NCI-H524 treated with DMSO at 0.1 percent for 48 hours (cell line): ENCODE results near the gene SBF1.
"Not testable (repeated sequence)": the region's sequence is repeated elsewhere in the genome, so short reads cannot be mapped to it uniquely, and the experiment has no call there.

ENCODE experiments used
- DNase-seq: peaks from one replicate; lab custom pipeline; 2025; lab: John Stamatoyannopoulos, UW

Gene SBF1

DNA sequence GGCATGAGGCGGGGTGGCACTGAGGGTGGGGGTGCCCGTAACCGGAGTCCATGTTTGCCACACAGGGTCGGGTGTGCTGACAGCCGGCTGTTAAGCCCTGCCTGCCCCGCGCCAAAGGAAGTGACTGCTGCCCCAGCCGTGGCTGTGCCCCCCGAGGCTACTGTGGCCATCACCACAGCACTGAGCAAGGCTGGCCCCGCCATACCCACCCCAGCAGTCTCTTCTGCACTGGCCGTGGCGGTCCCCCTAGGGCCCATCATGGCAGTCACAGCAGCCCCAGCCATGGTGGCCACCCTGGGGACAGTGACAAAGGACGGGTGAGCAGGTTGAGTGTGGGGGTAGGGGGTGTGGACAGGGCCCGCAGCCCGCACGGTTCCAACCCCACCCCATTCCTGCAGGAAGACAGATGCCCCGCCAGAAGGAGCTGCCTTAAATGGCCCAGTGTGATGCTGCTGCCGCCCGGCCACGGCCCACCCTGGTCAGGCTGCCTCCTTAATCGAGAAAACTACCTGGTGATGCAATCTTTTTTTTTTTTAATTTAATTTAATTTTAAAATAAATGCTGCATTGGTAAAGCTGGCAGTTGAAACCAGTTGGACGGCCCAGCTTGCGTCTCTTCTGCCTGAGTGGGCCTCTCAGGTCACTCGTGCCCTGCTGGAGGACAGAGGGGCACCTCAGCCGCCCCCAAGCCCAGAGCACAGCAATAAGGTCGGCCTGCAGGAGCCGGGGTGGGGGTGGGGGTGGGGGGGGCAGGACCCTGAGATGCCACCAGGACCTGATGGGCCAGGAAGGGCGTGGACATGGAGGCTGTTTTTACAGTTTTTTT is 30.8 kb downstream of the SBF1 start:
- no peak for DNase-seq

DNA sequence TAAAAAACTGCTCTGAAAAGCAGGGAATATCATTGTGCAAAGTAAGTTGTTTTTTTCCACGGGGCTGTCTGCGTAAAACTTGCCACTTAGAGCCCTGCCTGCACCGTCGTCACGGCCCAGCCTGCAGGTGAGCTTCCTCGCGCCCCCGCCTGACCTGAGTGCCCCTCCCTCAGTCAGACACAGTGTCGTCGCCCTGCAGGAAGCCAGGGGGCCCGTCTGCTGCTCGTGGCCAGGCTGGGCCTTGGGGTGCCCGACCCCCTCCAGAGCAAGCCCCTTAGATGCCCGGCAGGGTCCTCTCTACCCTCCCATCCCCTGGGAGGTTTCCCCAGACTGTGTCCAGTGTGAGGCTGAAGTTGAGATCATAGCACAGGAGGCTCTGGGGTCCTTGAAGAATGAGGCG is 31.6 kb downstream of the SBF1 start:
- DNase-seq = no peak

DNA sequence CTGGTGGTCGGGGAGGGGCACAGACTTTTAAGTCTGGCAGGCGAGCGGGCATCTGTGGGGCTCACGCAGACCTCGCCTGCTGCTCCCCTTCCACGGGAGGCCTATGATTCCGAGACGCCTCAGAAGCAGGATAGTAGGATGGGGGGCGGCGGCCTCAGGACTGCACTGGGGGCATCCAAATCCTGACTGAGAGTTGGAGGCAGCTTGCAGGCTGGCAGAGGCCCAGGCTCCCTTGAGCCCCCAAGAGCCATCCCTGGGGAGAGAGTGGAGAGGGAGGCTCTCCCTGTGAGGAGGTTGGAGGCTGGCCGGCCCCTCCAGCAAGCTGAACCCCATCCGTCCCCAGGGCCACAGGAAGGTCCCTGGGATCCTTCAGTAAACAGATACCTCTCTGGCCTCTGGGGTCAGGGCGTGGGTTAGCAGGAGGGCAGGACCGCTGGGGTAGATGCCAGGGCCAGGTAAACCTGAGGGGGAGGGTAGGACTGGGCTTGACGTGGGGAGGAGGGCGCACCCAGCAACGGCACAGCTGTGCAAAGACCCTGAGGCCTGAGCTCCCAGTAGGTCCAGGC is 33.3 kb downstream of the SBF1 start:
- DNase-seq = no peak

DNA sequence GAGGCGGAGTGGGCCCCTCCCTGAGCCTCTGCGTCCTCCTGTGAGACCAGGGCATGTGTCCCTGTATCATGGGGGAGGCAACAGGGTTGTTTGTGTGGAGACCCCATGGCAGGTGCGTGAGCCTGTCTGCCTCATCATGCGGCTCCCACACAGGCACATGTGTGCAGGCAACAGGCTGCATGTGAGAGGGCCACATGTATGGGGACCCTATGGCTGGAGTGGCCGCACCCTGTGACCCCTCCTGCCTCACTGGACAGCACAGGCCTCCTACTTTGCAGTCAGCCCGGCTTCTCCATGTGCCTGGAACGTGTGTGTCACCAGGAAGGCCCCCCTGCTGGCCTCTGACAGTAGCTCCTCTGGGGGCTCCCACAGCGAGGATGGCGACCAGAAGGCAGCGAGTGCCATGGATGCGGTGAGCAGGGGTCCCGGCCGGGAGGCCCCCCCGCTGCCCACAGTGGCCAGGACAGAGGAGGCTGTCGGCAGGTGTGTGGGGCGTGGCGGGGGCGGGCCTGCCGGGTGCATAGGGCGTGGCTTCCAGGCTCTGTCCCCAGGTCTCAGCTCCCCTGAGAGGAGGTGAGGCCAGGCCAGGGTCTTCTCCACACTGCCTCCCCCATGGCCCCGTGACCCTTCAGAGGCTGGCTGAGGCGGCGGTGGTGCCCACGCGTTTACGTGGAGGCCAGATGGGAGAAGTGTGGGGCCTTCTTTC is 34.1 kb downstream of the SBF1 start:
- no peak for DNase-seq

DNA sequence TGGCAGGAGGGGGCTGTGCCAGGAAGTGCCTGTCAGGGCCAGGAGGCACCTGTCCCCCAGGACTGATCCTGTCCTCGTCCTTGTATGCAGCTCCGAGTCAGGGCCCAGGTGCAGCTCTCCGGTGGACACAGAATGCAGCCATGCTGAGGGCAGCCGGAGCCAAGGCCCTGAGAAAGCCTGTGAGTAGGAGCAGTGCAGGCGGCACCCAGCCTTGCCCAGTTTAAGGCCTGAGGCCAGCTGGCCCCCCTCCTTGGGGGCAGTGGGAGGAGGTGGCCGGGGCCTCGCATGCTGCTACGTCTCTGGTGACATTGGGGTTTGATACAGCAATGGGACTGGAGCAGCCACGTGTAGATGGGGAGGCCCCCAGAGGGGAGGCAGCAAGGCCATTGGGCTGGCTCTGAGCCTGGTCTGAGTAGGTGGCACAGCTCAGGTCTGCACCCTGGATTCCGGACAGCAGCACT is 34.9 kb downstream of the SBF1 start:
- no peak for DNase-seq

DNA sequence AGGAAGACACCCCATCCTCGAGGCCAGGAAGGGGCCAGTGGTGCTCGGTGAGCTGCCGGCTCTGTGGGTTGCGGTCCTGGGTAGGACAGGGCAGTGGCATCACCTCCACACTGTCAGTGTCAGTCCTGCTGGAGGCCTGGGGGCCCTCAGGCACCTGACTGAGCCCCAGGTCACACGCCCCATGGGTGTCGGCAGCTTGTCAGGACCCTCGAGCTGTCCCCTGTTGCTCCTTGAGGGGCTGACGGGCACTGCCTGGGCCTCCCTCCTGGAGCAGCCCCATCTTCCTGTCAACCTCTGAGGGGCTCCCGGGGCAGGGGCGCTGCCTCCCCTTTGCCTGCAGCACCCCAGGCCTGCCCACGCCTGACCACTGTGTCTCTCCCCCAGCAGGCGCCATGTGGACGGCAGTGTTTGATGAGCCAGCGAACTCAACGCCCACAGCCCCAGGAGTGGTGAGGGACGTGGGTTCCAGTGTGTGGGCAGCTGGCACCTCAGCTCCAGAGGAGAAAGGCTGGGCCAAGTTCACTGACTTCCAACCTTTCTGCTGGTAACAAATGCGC is 35.4 kb downstream of the SBF1 start:
- DNase-seq = no peak

DNA sequence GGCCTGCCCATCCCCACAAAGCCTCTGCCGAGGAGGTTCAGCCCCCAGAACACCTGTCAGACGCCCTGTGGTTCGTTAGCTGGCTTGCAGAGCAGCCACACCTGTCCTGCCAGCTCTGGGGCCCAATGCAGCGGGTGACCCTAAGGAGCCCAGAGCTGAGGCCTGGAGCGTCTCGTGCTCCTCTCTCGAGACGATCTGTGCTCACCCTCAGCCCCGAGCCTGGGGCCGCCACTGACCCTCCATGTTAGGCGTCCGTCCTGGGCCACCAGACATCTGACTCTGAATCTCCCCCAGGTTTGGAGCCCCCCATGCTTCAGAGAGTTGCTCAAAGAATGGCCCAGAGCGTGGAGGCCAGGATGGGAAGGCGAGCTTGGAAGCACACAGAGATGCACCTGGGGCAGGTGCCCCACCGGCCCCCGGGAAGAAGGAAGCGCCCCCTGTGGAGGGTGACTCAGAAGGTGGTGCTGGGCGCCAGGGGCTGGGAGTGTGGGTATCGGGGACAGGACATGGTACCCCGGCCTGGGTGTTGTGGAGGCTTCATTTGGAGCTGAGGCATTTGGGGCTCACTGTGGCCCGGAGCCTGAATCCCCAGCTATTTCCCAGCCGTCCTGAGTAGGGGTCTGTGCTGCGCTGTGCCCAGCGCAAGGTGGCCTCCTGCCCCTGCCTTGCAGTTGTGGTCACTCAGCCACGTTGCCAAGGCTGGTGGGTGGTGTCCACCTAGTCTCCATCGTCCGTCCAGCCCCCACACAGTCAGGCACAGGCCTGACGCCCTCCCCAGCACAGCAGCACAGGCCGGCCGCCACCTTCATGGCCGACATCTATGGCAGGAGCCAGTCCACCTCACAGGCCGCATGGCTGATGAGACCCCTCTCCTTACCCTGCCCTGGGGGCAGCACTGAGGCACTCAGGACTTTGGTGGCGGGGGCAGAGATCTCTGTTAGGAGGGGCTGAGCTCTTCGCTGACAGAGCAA is 36.2 kb downstream of the SBF1 start:
- DNase-seq = no peak

DNA sequence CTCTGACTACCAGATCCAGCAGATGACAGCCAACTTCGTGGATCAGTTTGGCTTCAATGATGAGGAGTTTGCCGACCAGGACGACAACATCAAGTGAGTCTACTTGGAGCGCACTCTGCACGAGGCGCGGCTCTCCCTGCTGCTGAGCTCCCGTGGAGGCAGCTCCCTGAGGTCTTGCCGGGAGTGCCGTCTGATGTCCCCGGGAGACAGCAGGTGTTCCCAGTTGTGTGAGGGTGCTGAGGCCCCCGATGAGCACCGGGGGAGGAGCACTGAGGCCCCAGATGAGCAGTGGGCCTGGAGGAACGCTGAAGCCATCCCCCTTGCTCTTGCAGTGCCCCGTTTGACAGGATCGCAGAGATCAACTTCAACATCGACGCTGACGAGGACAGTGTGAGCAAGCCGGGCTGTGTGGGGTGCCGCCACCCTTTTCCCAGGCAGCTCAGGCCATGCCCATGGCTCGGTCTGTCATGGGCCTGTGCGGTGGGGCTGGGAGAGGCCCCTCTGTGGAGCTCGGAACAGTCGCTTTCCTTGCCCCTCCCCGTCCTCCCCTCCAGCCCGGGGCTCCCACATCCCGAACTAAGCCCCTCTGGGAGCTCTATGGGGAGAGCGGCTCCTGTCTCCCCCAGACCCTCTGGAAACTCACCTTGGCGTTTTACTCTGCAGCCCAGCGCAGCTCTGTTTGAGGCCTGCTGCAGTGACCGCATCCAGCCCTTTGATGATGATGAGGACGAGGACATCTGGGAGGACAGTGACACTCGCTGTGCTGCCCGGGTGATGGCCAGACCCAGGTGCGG is 37.1 kb downstream of the SBF1 start:
- DNase-seq = no peak

DNA sequence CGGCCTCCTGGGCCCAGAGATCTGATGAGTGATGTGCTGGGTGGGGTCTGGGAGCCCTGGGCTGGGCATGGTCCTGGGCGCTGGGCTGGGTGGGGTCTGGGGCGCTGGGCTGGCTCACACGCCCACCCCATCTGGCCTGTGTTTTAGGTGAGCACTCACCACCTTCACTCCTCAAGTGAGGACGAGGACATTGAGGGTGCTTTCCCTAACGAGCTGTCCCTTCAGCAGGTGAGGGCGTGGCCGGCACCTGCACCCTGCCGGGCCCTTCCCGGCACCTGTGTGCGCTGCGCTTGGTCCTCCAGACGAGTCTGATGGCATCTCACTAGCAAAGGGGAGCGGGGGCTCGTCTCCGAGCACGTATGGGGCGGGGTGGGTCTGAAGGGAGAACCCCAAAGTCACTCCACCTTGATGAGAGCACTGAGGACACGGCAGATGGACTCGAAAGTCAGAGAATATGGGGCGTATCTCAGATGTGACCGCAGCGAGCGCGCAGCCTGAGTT is 37.9 kb downstream of the SBF1 start:
- no peak for DNase-seq

DNA sequence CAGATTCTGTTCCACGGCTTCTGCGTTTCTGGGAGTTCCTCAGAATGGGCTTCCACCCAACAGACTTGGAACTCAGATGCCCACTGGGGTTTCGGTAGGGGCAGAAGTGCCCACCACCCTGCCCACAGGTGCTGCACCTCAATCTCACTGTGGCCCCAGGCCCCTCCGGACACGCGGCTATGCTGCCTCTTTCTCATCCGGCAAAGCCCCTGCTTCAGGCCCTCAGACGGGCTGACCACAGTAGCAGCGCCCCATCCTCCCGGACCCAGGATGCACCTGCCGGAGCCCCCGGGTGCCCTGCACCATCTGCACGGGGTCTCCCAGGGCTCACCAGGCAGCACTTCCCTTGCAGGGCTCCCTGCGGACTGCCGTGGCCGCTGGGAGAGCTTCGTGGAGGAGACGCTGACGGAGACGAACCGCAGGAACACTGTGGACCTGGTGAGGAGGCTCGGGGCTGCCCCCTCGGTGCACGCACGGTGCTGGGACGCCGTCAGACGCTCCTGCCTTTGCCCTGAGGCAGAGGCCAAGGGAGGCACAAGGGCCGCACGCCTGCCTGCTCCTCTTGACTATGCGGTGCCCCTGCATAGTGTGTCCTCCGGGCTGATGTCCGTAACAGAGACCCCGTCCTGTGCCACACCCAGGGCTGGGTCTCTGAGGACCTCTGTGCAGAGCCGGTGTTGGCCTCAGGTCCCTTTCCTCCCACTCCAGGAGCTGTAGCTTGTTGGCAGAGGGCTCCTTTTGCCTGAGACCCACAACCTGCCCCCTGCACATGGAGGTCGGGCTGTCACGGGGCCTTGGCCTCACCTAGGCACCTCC is 38.6 kb downstream of the SBF1 start:
- DNase-seq = no peak

DNA sequence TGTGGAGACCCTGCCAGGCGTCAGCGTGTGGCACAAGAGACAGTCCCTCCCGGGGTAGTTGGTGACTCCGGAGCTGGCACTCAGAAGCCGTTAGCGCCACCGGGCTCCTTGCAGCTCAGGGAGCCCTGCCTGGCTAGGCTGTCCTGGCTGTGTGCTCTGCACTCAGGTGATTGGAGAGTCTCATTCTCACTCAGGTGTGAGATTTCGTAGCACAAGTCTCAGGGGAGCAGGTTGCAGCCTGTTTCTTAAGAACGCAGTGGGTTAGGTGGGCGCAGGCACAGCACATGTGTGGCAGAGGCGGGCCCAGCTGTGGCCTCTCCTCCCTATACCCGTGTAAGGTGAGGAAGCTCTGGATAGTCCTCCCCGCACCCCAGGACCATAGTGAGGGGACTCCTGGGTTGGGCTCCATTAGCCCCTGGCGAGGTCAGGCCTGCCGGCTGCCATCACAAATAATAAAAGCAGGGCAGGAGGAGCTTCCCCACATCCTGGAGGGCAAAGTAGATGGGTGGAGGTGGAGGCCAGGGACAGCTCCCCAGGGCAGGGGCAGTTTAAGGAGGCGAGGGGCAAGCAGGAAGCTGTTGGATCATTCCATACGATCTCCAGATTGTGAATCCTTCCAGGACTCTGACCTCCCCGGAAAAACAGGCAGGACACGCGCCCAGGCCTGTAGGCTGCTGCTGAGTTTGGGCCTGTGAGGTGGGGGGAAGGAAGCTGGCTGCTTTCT is 39.4 kb downstream of the SBF1 start:
- no peak for DNase-seq

DNA sequence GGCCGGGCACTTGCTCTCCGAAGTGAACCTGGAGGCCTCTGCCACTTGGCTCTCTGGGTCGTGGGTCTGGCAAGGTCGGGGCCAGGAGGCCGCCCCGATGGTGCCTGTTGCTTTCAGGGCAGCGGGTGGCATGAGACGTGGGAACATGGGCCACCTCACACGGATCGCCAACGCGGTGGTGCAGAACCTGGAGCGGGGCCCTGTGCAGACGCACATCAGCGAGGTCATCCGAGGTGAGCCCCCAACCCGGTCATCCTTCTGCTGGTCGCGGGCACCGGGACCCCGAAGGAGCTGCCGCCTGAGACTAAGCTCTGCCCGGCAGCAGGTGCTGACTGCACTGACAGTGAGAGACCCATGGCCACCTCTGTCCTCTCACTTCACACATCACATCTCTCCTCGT is 40.0 kb downstream of the SBF1 start:
- DNase-seq = no peak

DNA sequence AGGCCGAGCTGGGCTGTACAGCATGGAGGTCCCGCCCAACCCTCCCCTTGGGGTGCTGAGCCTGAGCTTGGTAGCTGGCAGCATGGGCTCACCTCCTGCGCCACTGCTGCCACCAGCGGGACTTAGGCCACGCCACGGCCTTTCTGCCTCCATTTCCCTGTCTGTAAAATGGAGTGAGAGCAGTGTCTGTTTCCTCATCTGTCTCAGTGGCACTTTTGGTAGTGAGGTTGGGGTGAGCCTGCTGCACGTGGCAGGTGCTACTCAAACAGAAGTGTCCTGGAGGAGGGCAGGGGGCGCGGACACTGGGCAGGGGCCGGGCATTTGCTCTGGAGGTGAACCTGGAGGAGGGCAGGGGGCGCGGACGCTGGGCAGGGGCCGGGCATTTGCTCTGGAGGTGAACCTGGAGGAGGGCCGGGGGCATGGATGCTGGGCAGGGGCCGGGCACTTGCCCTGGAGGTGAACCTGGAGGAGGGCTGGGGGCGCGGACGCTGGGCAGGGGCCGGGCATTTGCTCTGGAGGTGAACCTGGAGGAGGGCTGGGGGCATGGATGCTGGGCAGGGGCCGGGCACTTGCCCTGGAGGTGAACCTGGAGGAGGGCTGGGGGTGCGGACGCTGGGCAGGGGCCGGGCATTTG is 41.8 kb downstream of the SBF1 start:
- DNase-seq = not testable (repeated sequence)

DNA sequence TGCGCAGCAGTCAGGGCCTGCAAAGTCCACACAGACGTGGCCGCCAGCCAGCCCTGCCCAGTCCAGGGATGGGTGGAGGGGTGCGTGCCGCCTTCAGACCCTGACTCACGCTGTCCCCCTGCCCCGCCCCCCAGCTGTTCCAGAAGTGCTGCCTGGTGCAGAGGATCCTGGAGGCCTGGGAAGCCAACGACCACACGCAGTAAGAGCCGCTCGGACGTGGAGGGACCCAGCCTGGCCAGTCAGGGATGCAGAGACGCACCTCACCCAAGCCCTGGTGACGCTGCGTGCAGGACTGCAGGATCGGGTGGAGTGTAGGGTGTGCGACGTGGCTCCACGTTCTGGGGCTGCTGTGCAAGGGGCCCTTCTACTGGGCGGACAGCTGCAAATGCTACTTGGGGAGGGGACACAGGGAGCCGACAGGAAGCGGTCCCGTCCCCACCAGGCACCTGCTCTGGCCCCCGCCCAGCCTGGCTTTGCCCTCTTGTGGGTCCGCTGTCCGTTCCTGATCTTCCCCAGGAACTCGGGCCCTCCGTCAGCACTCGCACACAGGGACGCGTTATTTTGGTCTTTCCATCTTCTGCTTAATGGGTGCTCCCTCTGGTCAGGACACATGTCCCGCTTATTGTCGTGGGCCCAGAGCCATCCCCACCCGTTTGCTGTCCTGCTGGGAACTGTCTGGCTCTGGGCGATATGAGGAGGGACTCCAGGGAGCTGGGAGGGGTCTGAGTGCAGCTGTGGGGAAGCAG is 42.5 kb downstream of the SBF1 start:
- no peak for DNase-seq

DNA sequence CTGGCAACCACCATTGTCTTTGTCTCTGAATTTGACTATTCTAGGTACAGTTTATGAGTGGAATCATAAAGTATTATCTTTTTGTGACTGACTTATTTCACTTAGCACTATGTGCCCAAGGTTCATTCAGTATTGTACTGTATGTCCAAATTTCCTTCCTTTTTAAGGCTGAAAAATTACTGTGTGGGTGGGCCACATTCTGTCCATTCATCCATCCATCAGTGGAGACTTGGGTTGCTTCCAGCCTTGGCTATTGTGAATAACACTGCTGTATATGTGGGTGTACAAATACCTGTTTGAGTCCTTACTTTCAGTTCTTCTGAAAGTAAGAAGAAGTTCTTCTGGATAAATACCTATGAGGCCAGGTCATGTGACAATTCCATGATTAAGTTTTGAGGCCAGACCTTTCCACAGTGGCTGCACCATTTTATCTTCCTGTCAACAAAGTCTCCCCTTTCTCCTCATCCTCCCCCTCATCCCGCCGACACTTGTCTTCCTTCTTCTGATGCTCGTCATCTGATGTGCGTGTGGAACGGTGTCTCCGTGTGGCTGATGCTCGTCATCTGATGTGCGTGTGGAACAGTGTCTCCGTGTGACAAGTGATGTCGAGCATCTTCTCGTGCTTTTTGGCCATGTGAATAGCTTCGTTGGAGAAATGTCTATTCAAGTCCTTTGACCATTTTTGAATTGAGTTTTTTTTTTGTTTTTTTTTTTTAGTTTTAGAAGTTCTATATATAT is 49.5 kb downstream of the SBF1 start:
- DNase-seq = no peak

DNA sequence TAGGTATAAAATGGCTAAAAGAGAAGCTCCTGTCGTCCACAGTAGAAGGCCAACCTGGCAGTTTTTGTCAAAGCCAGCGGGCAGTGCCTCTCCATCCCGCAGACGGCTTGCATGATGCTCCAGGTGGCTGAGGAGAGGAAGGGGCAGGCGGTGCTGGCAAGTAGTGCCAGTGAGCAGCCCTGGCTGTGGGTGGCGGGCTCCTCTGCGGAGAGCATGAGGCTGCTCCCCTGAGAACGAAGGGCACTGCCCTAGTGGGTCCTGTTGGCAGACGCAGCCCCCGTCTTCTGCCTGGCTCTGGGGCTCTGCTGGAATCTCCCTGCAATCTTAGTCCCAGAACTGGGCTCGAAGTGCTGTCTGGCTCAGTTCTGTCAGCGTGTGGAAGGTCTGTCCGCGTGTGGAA is 50.9 kb downstream of the SBF1 start:
- no peak for DNase-seq
